Hepatocyte (in vitro differentiated cells): Measurements from ENCODE around the gene HOXC11. TPM values are rescaled to one million over a fixed set of nuclear protein-coding genes. Genes with fewer than 3 reads are reported as not detected.

Experiments used
- DNase-seq: peaks from one replicate; pipeline ENCODE4 v3.0.0-alpha.2; 2016; ENCODE audit warnings: low spot score
- H2AFZ ChIP-seq: fragments of 200-600 bp; sonication (generic); 2 replicates; pipeline ENCODE4 v1.6.0; 2016; ENCODE audit warnings: antibody characterized with exemption, mild to moderate bottlenecking
- H3K27ac ChIP-seq: fragments of 200-600 bp; sonication (generic); 2 replicates; pipeline ENCODE4 v1.5.1; 2016; ENCODE audit warnings: mild to moderate bottlenecking
- H3K27me3 ChIP-seq: fragments of 200-600 bp; sonication (generic); 2 replicates; pipeline ENCODE4 v1.6.1; 2016
- H3K36me3 ChIP-seq: fragments of 200-600 bp; sonication (generic); replicated peaks from 2 replicates; pipeline ENCODE4 v1.5.1; 2016; ENCODE audit warnings: low read depth; ENCODE audit not compliant: insufficient read depth
- H3K4me1 ChIP-seq: fragments of 200-600 bp; sonication (generic); 2 replicates; pipeline ENCODE4 v1.5.1; 2016; ENCODE audit warnings: mild to moderate bottlenecking, moderate library complexity; ENCODE audit not compliant: insufficient read depth
- H3K4me2 ChIP-seq: fragments of 200-600 bp; sonication (generic); 2 replicates; pipeline ENCODE4 v1.6.0; 2016
- H3K4me3 ChIP-seq: fragments of 200-600 bp; sonication (generic); 2 replicates; pipeline ENCODE4 v1.5.1; 2016; ENCODE audit warnings: mild to moderate bottlenecking
- H3K79me2 ChIP-seq: fragments of 200-600 bp; sonication (generic); 2 replicates; pipeline ENCODE4 v1.6.0; 2017; ENCODE audit warnings: mild to moderate bottlenecking
- H3K9me2 ChIP-seq: fragments of 200-600 bp; sonication (generic); replicated peaks from 2 replicates; pipeline ENCODE4 v1.6.0; 2017; ENCODE audit warnings: mild to moderate bottlenecking; ENCODE audit not compliant: insufficient read depth
- H3K9me3 ChIP-seq: fragments of 200-600 bp; sonication (generic); 2 replicates; pipeline ENCODE4 v1.5.1; 2016; ENCODE audit warnings: low read depth, mild to moderate bottlenecking
- H4K20me1 ChIP-seq: fragments of 200-600 bp; sonication (generic); 2 replicates; pipeline ENCODE4 v1.6.0; 2016; ENCODE audit warnings: mild to moderate bottlenecking; ENCODE audit not compliant: insufficient read depth, poor library complexity, severe bottlenecking
- CTCF ChIP-seq: fragments of 200-600 bp; sonication (generic); IDR thresholded peaks from 2 replicates; pipeline ENCODE4 v1.5.1; 2016; ENCODE audit warnings: antibody characterized with exemption, mild to moderate bottlenecking; ENCODE audit not compliant: poor library complexity
- EZH2 ChIP-seq: fragments of 200-600 bp; sonication (generic); IDR thresholded peaks from 2 replicates; pipeline ENCODE4 v1.6.1; 2016; ENCODE audit warnings: antibody characterized with exemption, mild to moderate bottlenecking, borderline replicate concordance
- EZH2phosphoT487 ChIP-seq: fragments of 200-600 bp; sonication (generic); IDR thresholded peaks from one replicate; pipeline ENCODE4 v1.6.1; 2018; ENCODE audit warnings: antibody characterized with exemption, mild to moderate bottlenecking, low read depth, moderate library complexity; ENCODE audit not compliant: unreplicated experiment, severe bottlenecking
- WGBS: methylation state at CpG from one replicate; pipeline ENCODE4 v1.1.6; 2016; ENCODE audit warnings: low lambda C conversion rate; ENCODE audit errors: missing lambda C conversion rate; 5-methylcytosine and 5-hydroxymethylcytosine counted together
- polyA plus RNA-seq: library from polyadenylated mRNA; unstranded; fragments of >200 nt; fragmentation: Nextera tagmentation; extraction: Ambion mirVana; gene quantifications from 2 replicates; pipeline ENCODE4 v1.2.1, GENCODE V29; 2016
- total RNA-seq: library from RNA; depleted of rRNA; stranded (reverse); fragments of >200 nt; gene quantifications from 2 replicates; pipeline ENCODE4 v1.2.3, GENCODE V29; 2014

HOXC11 gene
- total and polyA plus RNA-seq, 2 experiments from 2014 or later, result 0.63 to 1.3 TPM

- H3K27ac ChIP-seq, result no peak overlapping the region
- WGBS, result 27% methylated on average over 13 of the region's 13 CpGs
- no peaks in the 10 kb centered on the region for H4K20me1 ChIP-seq
Observed at GRCh38 chr12:53998900-53999236, 25.9 kb downstream of the HOXC11 start.

GRCh38 chr12:53999559-54000115, 26.7 kb downstream of the HOXC11 start:
- H3K79me2 ChIP-seq, result no peaks in the 10 kb centered on the region
- H3K9me3 ChIP-seq, result no peaks in the 10 kb centered on the region
- no peak overlapping the region for H3K4me3 ChIP-seq
- no peaks in the 10 kb centered on the region for H4K20me1 ChIP-seq
- H3K4me1 ChIP-seq, result peaks cover 23% of the 10 kb centered on the region
- H3K4me2 ChIP-seq, result peak overlapping the region; percentile 90
- no peaks in the 10 kb centered on the region for H3K36me3 ChIP-seq
- H3K27me3 ChIP-seq, result peaks cover 98% of the 10 kb centered on the region
- no peaks in the 10 kb centered on the region for H3K9me2 ChIP-seq
- peak overlapping the region; percentile 42 for H2AFZ ChIP-seq
- WGBS, result 8% methylated on average over 32 of the region's 35 CpGs
- no peak overlapping the region for H3K27ac ChIP-seq
- DNase-seq, result no peak
- TF ChIP-seq EZH2, result no peak
- no peak for TF ChIP-seq CTCF
- TF ChIP-seq EZH2phosphoT487, result peak; percentile 73

More at GRCh38 chr12:53998900-53999236, 25.9 kb downstream of the HOXC11 start:
- no peak overlapping the region for H3K4me2 ChIP-seq
- no peak overlapping the region for H2AFZ ChIP-seq
- H3K9me3 ChIP-seq, result no peaks in the 10 kb centered on the region
- no peak for DNase-seq
- peaks cover 98% of the 10 kb centered on the region for H3K27me3 ChIP-seq
- H3K4me1 ChIP-seq, result peaks cover 30% of the 10 kb centered on the region
- H3K79me2 ChIP-seq, result no peaks in the 10 kb centered on the region
- no peak overlapping the region for H3K4me3 ChIP-seq
- H3K9me2 ChIP-seq, result no peaks in the 10 kb centered on the region
- TF ChIP-seq CTCF (no peak), EZH2phosphoT487 (no peak), EZH2 (peak; percentile 86)
- H3K36me3 ChIP-seq, result no peaks in the 10 kb centered on the region

GRCh38 chr12:54000116-54001114, 27.5 kb downstream of the HOXC11 start, which contains the start of gene HOXC9:
Gene HOXC9, plus strand, starts transcription at chr12:54000161. Its CDS starts 28 bp downstream, at chr12:54000189.
- 3% methylated on average over 57 of the region's 87 CpGs for WGBS
- Histone ChIP-seq H3K9me3 (no peaks in the 10 kb centered on the region), H3K27ac (no peak within 1 kb of the TSS), H2AFZ (peak within 1 kb of the TSS; percentile 84), H3K36me3 (no peaks in the 10 kb centered on the region), H4K20me1 (no peaks in the 10 kb centered on the region), H3K79me2 (no peaks in the 10 kb centered on the region), H3K9me2 (no peaks in the 10 kb centered on the region), H3K4me2 (peak within 1 kb of the TSS; percentile 90), H3K4me3 (peak within 1 kb of the TSS; percentile 46), H3K27me3 (peaks cover 98% of the 10 kb centered on the region), H3K4me1 (peaks cover 16% of the 10 kb centered on the region)
- TF ChIP-seq EZH2 (peak; percentile 99), EZH2phosphoT487 (peak; percentile 56), CTCF (no peak)
- DNase-seq, result no peak
